Neural progenitor cell (in vitro differentiated cells): Measurements from ENCODE around the gene TIAM1. TPM values are rescaled to one million over a fixed set of nuclear protein-coding genes. Genes with fewer than 3 reads are reported as not detected.

ENCODE experiments used
- DNase-seq: peaks from one replicate; pipeline ENCODE4 v3.0.0-alpha.2; 2016; ENCODE audit warnings: low spot score
- H2AFZ ChIP-seq: fragments of 200-600 bp; sonication (generic); replicated peaks from 2 replicates; pipeline ENCODE4 v1.6.1; 2016; ENCODE audit warnings: antibody characterized with exemption
- H3F3A ChIP-seq: fragments of 200-600 bp; sonication (generic); 2 replicates; pipeline ENCODE4 v1.6.1; 2016; ENCODE audit warnings: antibody characterized with exemption, low read depth
- H3K27ac ChIP-seq: fragments of 200-600 bp; sonication (generic); 2 replicates; pipeline ENCODE4 v1.5.1; 2016; ENCODE audit warnings: mild to moderate bottlenecking
- H3K27me3 ChIP-seq: fragments of 200-600 bp; sonication (generic); 2 replicates; pipeline ENCODE4 v1.6.1; 2016; ENCODE audit warnings: mild to moderate bottlenecking, moderate library complexity
- H3K36me3 ChIP-seq: fragments of 200-600 bp; sonication (generic); 2 replicates; pipeline ENCODE4 v1.5.1; 2016
- H3K4me1 ChIP-seq: fragments of 200-600 bp; sonication (generic); 2 replicates; pipeline ENCODE4 v1.6.1; 2016; ENCODE audit warnings: mixed run types
- H3K4me2 ChIP-seq: fragments of 200-600 bp; sonication (generic); 2 replicates; pipeline ENCODE4 v1.6.1; 2016
- H3K4me3 ChIP-seq: fragments of 200-600 bp; sonication (generic); 2 replicates; pipeline ENCODE4 v1.5.1; 2016
- H3K79me2 ChIP-seq: fragments of 200-600 bp; sonication (generic); 2 replicates; pipeline ENCODE4 v1.6.1; 2016; ENCODE audit warnings: low read depth
- H3K9ac ChIP-seq: fragments of 200-600 bp; sonication (generic); 2 replicates; pipeline ENCODE4 v1.6.1; 2016
- H3K9me3 ChIP-seq: fragments of 200-600 bp; sonication (generic); 2 replicates; pipeline ENCODE4 v1.5.1; 2016; ENCODE audit warnings: low read depth
- H4K20me1 ChIP-seq: fragments of 200-600 bp; sonication (generic); 2 replicates; pipeline ENCODE4 v1.6.1; 2016; ENCODE audit warnings: low read depth
- H3K27ac Mint-ChIP-seq: 3 replicates; pipeline ENCODE4 v1.8.0; 2021; ENCODE audit warnings: mixed read lengths
- H3K27me3 Mint-ChIP-seq: 2 replicates; pipeline ENCODE4 v1.8.0; 2022; ENCODE audit warnings: low read depth, mild to moderate bottlenecking, inconsistent platforms, moderate library complexity, mixed read lengths; ENCODE audit not compliant: insufficient read depth
- H3K36me3 Mint-ChIP-seq: 3 replicates; pipeline ENCODE4 v1.8.0; 2021; ENCODE audit warnings: mixed read lengths
- H3K4me1 Mint-ChIP-seq: 3 replicates; pipeline ENCODE4 v1.8.0; 2021; ENCODE audit warnings: mixed read lengths
- H3K4me3 Mint-ChIP-seq: 3 replicates; pipeline ENCODE4 v1.8.0; 2021; ENCODE audit warnings: mild to moderate bottlenecking, moderate library complexity, mixed read lengths
- H3K9me3 Mint-ChIP-seq: 3 replicates; pipeline ENCODE4 v1.8.0; 2020; ENCODE audit warnings: mixed read lengths
- EZH2 ChIP-seq: fragments of 200-600 bp; sonication (generic); IDR thresholded peaks from 2 replicates; pipeline ENCODE4 v1.6.1; 2017; ENCODE audit warnings: antibody characterized with exemption, mild to moderate bottlenecking, moderate library complexity
- EZH2phosphoT487 ChIP-seq: fragments of 200-600 bp; sonication (generic); IDR thresholded peaks from 2 replicates; pipeline ENCODE4 v1.6.1; 2017; ENCODE audit warnings: antibody characterized with exemption
- total RNA-seq: library from RNA; depleted of rRNA; stranded (reverse); fragments of >200 nt; gene quantifications from 2 replicates; pipeline ENCODE4 v1.2.3, GENCODE V29; 2015; ENCODE audit warnings: low replicate concordance
- TF ChIP-seq, protein P1 (sequence below): fragments of 200-600 bp; sonication (generic); IDR thresholded peaks from 2 replicates; pipeline ENCODE4 v1.5.1; 2017; ENCODE audit warnings: antibody characterized with exemption, mild to moderate bottlenecking

Gene TIAM1
- total RNA-seq, 1 donor from 2014 or later, result 27.2 TPM

DNA sequence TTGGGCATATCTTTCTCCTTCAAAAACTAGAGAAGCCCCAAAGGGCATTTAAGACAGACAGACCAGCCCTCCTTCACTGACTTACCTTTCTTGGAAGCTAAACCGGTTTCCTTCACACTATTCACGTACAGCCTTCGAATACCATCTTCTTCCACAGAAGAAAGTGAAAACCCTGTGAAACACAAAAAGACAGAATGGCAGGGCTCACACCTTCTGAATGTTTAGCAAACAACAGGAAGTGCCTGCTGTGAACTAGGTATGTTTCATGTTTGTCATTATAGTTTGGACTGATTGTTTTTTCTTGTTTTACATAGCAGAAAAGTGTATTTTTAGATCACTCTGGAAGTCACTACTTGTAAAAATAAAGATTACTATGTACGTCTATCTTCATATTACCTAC lies 157.1 kb downstream of the TIAM1 start:
- H3K27ac ChIP-seq, result no peak overlapping the region
- Mint-ChIP-seq H3K27ac (no peak overlapping the region), H3K9me3 (no peaks in the 10 kb centered on the region), H3K36me3 (peaks cover 24% of the 10 kb centered on the region), H3K27me3 (no peaks in the 10 kb centered on the region), H3K4me3 (no peak overlapping the region), H3K4me1 (peaks cover 4% of the 10 kb centered on the region)
- no peak overlapping the region for H3K9ac ChIP-seq
- no peaks in the 10 kb centered on the region for H3K9me3 ChIP-seq
- no peaks in the 10 kb centered on the region for H3K36me3 ChIP-seq
- H2AFZ ChIP-seq, result no peak overlapping the region
- no peaks in the 10 kb centered on the region for H3K79me2 ChIP-seq
- DNase-seq, result no peak
- H4K20me1 ChIP-seq, result no peaks in the 10 kb centered on the region
- H3K4me1 ChIP-seq, result no peaks in the 10 kb centered on the region
- no peak overlapping the region for H3K4me2 ChIP-seq
- H3K27me3 ChIP-seq, result no peaks in the 10 kb centered on the region
- TF ChIP-seq, protein P1, sequence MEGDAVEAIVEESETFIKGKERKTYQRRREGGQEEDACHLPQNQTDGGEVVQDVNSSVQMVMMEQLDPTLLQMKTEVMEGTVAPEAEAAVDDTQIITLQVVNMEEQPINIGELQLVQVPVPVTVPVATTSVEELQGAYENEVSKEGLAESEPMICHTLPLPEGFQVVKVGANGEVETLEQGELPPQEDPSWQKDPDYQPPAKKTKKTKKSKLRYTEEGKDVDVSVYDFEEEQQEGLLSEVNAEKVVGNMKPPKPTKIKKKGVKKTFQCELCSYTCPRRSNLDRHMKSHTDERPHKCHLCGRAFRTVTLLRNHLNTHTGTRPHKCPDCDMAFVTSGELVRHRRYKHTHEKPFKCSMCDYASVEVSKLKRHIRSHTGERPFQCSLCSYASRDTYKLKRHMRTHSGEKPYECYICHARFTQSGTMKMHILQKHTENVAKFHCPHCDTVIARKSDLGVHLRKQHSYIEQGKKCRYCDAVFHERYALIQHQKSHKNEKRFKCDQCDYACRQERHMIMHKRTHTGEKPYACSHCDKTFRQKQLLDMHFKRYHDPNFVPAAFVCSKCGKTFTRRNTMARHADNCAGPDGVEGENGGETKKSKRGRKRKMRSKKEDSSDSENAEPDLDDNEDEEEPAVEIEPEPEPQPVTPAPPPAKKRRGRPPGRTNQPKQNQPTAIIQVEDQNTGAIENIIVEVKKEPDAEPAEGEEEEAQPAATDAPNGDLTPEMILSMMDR, result no peak
- TF ChIP-seq EZH2phosphoT487 (no peak), EZH2 (no peak)
- H3K4me3 ChIP-seq, result no peak overlapping the region
- no peaks in the 10 kb centered on the region for H3F3A ChIP-seq

DNA sequence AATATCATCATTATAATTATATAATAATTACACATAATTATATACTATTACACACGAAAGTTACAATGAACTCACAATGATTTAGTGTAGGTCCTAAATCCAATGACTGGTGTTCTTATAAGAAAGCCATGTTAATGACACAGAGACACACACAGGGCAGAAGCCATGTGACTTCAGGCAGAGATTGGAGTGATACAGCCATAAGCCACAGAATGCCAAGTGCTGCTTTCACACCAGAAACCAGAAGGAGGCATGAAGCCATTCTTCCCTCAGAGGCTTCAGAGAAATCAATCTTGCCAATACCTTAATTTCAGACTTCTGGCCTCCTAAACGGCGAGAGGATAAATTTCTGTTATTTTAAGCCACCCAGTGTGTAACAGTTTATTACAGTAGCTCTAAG lies 158.4 kb downstream of the TIAM1 start:
- no peak overlapping the region for H3K4me3 ChIP-seq
- H3K27ac ChIP-seq, result no peak overlapping the region
- H3K9me3 ChIP-seq, result no peaks in the 10 kb centered on the region
- H2AFZ ChIP-seq, result no peak overlapping the region
- Mint-ChIP-seq H3K9me3 (no peaks in the 10 kb centered on the region), H3K36me3 (peaks cover 29% of the 10 kb centered on the region), H3K4me3 (no peak overlapping the region), H3K27me3 (no peaks in the 10 kb centered on the region), H3K27ac (no peak overlapping the region), H3K4me1 (peaks cover 4% of the 10 kb centered on the region)
- H3K27me3 ChIP-seq, result no peaks in the 10 kb centered on the region
- H3F3A ChIP-seq, result no peaks in the 10 kb centered on the region
- no peaks in the 10 kb centered on the region for H3K79me2 ChIP-seq
- H4K20me1 ChIP-seq, result no peaks in the 10 kb centered on the region
- H3K4me1 ChIP-seq, result no peaks in the 10 kb centered on the region
- no peak overlapping the region for H3K4me2 ChIP-seq
- TF ChIP-seq, protein P1, result no peak
- H3K36me3 ChIP-seq, result no peaks in the 10 kb centered on the region
- no peak for DNase-seq
- H3K9ac ChIP-seq, result no peak overlapping the region

DNA sequence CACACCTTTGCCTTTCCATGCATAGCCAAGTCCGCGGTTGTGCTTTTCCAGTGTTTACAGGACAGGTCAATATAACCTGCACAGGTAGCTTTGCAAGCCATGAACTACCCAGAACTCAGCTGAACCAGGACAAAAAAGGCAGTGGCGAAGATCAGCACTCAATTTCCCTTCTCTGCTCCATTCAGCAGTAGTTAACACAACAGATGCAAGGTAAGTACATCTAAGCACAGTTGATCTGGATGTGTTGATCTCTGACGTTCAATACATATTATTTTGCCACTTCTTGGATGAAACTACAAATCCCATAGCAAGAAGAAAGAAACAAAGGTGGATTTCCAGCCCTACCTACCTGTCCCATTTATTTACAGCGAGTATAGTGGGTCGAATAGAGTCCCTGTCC lies 159.2 kb downstream of the TIAM1 start:
- Histone ChIP-seq H3F3A (no peaks in the 10 kb centered on the region), H3K36me3 (no peaks in the 10 kb centered on the region), H3K4me1 (no peaks in the 10 kb centered on the region), H2AFZ (no peak overlapping the region), H3K27me3 (no peaks in the 10 kb centered on the region), H3K79me2 (no peaks in the 10 kb centered on the region), H3K4me2 (no peak overlapping the region), H3K9ac (no peak overlapping the region), H4K20me1 (no peaks in the 10 kb centered on the region), H3K27ac (no peak overlapping the region), H3K4me3 (no peak overlapping the region), H3K9me3 (no peaks in the 10 kb centered on the region)
- H3K27me3 Mint-ChIP-seq, result no peaks in the 10 kb centered on the region
- no peak overlapping the region for H3K27ac Mint-ChIP-seq
- no peaks in the 10 kb centered on the region for H3K9me3 Mint-ChIP-seq
- no peak overlapping the region for H3K4me3 Mint-ChIP-seq
- TF ChIP-seq, protein P1, result no peak
- TF ChIP-seq EZH2, result no peak
- TF ChIP-seq EZH2phosphoT487, result no peak
- DNase-seq, result no peak
- H3K36me3 Mint-ChIP-seq, result peaks cover 30% of the 10 kb centered on the region
- peaks cover 4% of the 10 kb centered on the region for H3K4me1 Mint-ChIP-seq

DNA sequence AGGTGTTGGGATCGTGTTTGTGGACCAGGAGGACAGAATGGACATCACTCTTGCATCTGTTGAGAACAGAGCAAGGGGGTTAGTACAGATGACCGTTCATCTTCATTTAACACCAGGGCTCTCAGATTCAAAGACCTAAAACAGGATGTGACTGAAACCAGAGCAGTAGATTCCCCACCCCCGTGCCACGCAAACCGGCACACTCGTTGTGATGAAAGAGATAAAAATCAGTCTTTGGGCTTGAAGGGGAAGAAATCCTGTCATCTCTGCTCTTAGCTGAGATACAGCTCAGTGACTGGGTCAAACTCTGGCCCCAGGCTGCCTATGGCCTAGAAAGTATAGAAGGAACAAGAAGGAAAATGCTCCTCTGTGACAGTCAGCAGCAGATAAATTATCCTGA lies 159.6 kb downstream of the TIAM1 start:
- no peaks in the 10 kb centered on the region for H3F3A ChIP-seq
- no peak overlapping the region for H3K4me2 ChIP-seq
- no peaks in the 10 kb centered on the region for H3K4me1 ChIP-seq
- DNase-seq, result no peak
- no peak overlapping the region for H2AFZ ChIP-seq
- H3K36me3 Mint-ChIP-seq, result peaks cover 28% of the 10 kb centered on the region
- no peaks in the 10 kb centered on the region for H3K27me3 Mint-ChIP-seq
- H3K9ac ChIP-seq, result no peak overlapping the region
- H3K79me2 ChIP-seq, result no peaks in the 10 kb centered on the region
- no peaks in the 10 kb centered on the region for H3K9me3 ChIP-seq
- H3K27me3 ChIP-seq, result no peaks in the 10 kb centered on the region
- TF ChIP-seq, protein P1, result no peak
- no peak for TF ChIP-seq EZH2
- no peak for TF ChIP-seq EZH2phosphoT487
- H3K4me3 Mint-ChIP-seq, result no peak overlapping the region
- H3K27ac Mint-ChIP-seq, result no peak overlapping the region
- H3K4me3 ChIP-seq, result no peak overlapping the region
- H3K36me3 ChIP-seq, result no peaks in the 10 kb centered on the region
- no peaks in the 10 kb centered on the region for H4K20me1 ChIP-seq
- no peaks in the 10 kb centered on the region for H3K9me3 Mint-ChIP-seq
- H3K27ac ChIP-seq, result no peak overlapping the region
- H3K4me1 Mint-ChIP-seq, result peaks cover 4% of the 10 kb centered on the region
